CD4-positive, alpha-beta T cell treated with Interleukin-1 beta for 1 hour (primary cell): ENCODE data around the gene C12orf57.

Experiments used
- DNase-seq, 2 donors: peaks; one replicate each; pipeline ENCODE4 v3.0.0-alpha.2; 2020 to 2022

Gene C12orf57

DNA sequence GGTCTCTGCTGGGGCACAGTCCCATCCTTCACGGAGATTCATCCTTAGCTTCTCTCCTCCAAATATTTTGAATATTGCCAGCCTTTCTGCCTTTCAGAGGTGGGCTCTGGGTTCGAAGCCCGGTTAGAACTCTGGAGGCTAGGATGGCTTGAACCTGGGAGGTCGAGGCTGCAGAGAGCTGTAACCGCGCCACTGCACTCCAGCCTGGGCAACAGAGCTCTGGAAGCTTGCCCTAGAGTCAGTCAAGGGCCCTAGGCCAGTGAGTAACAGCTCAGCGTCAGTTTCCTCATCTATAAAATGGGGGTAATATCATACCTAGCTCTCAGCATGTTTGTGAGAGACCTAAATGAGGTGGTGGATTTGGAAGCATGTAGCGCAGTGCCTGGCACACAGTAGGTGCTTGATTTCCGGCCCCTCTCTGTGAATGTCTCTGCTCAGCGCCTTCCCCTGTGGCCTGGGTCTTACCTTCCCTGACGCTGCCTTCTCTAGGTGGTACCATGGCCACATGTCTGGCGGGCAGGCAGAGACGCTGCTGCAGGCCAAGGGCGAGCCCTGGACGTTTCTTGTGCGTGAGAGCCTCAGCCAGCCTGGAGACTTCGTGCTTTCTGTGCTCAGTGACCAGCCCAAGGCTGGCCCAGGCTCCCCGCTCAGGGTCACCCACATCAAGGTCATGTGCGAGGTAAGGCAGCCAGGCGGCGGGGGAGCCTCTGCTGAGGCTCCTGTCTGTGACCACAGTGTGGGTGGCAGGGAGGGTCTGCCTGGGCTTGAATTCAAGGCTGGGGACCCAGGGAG is 10.7 kb downstream of the C12orf57 start:
- DNase-seq = no peak

DNA sequence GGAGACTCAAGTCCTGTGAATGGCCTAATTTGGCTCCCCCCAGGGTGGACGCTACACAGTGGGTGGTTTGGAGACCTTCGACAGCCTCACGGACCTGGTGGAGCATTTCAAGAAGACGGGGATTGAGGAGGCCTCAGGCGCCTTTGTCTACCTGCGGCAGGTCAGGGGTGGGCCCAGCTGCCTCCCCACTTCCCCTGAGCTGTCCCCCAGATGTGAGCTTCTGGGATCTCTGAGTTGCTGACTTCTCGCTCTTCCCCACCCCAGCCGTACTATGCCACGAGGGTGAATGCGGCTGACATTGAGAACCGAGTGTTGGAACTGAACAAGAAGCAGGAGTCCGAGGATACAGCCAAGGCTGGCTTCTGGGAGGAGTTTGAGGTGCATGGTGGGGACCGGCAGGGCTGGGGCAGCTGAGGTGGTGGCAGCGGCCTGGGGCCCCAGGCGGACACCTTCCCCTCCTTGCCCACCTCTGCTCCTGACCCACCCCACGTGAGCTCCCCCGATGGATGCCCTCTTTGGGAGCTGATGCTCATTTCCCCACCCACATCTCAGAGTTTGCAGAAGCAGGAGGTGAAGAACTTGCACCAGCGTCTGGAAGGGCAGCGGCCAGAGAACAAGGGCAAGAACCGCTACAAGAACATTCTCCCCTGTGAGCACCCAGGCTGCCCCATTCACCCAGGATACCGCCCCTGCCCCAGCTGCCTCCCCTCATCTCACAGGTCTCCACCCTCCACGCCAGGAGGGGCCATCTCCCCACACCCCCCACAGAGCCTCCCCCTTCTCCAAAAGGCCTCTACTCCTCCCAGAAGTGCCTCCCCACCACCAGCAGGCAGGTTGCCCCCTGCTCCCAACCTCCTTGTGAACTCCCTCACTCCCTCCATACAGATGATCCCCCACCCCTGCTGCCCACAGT is 11.5 kb downstream of the C12orf57 start:
- no peak for DNase-seq

DNA sequence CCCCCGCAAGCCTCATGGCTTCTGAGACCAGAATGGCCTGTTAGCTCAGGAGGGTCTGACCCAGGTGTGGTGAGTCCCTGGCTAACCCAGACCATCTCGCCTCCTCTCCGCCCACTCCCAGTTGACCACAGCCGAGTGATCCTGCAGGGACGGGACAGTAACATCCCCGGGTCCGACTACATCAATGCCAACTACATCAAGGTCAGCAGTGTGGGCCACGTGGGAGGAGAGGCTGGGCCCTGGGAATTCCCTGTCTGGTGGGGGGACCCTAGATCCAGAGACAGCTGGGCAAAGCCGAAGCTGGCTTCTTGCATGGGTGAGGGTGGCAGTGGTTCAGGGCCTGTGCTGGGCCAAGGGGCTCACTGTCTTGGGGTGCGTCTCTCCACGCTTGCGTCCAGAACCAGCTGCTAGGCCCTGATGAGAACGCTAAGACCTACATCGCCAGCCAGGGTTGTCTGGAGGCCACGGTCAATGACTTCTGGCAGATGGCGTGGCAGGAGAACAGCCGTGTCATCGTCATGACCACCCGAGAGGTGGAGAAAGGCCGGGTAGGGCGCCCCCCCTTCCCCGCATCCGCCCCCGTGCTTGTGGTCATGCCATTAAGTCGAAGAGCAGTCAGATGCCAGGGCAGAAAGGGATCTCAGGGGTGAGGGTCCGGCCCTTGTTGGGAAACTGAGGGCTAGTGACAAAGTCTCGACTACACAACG is 12.4 kb downstream of the C12orf57 start:
- DNase-seq = peak in 1 of 2 donors; percentile 48

DNA sequence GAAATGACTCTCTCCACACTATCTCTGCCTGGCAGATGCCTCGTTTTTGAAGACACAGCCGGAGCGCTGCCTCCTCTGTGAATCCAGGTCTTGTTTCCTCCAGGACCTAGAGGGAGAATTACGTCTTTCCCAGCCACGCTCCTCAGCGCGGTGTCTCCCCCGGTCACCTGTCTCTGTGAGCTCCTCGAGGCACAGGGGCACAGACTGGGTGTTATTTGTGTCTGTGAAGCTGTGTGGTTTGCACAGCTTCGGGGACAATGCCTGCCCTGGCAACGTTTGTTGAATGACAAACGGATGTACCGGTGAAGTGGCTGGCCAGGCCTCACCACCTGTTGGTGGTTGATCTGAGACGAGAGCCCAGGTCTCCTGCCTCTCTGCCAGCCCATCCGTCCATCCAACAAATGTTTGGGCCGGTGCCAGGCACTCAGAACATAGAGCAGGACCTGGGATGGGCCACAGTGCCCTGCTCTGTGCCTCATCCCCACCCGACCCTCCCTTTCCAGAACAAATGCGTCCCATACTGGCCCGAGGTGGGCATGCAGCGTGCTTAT is 13.4 kb downstream of the C12orf57 start:
- peak in 1 of 2 donors; percentile 68 for DNase-seq

DNA sequence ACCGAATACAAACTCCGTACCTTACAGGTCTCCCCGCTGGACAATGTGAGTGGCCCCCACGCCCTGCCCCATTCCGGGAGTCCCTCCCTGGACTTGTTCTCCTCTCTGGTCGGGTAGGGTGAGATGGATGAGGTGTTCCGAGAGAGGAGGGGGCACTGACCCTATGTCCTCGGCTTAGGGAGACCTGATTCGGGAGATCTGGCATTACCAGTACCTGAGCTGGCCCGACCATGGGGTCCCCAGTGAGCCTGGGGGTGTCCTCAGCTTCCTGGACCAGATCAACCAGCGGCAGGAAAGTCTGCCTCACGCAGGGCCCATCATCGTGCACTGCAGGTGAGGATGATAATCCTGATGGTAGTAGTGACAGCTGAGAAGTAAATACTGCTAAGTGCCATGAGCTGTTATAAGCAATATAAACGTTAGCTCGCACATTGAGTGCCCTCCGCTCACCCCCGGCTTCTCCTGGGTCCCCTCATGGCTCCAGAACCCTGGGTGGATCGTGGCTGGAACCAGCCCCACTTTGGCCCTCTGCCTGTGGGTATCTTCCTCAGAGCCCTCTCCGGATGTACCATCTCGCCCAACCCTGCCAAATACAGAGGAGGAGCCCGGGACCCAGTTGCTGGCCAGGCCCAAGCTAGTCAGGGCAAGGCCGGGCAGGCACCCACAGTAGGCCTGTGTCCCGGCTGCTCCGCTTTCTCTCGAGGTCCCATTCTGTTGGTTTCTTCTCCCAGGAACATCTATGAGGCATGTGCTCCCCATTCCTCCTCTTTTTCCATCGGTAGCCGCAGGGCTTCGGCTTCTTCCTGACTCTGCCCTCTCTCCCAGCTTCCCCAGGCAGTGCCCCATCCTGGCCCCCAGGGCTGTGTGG is 14.2 kb downstream of the C12orf57 start:
- no peak for DNase-seq

DNA sequence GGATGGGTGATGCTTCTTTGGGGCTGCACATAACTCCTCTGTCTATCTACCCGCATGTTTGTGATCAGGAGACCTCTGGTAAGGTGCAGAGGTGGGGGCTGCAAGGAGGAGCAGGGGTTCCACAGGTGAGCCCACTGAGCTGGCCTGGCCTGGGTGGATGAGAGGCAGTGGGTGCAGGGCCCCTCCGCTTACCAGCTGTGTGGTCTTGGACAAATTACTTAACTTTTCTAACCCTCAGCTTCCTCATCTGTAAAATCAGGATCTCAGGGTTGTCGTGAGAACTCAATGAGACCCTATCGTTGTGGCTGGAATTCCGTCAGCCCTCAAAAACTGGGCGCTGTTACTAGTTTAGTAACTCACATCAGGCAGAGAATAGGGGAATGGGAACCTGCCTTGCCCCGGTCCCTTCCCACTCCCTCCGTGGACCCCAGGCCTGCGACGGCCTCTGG is 14.8 kb downstream of the C12orf57 start:
- DNase-seq = no peak

DNA sequence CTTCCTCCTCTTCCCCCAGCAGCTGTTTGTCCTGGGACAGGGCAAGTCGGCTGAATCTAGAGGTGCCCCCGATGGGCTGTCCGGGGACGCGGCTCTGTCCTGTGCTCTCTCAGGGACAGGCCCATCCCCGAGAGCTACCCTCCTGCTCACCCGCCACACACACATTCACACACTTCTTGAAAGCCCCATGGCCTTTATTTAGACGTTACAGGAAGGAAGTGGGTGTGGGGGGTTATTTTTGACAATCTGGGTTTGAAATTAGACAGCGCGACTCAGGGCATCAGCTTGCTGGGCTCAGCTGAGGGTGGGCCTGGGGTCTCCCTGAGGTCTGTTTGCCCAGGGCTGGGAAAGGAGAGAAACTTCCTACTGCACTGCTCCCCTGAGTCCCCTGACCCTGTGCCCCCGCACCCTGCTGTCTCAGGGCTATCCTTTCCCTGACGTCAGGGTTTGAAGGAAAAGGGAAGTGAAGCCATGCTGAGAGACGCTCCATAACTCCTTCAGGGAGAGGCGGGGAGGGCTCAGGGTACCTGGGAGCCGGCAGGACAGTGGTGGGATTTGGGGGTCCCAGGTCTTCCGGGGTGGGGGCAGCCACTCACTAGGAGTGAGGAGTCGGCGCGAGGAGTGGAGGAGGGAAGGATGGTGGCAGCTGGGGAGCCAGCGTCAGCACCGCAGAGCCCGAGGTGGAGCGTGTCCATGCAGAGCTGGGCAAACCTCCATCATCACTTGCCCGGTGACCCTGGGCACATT is 15.4 kb downstream of the C12orf57 start:
- peak; percentile 85 to 88 for DNase-seq

DNA sequence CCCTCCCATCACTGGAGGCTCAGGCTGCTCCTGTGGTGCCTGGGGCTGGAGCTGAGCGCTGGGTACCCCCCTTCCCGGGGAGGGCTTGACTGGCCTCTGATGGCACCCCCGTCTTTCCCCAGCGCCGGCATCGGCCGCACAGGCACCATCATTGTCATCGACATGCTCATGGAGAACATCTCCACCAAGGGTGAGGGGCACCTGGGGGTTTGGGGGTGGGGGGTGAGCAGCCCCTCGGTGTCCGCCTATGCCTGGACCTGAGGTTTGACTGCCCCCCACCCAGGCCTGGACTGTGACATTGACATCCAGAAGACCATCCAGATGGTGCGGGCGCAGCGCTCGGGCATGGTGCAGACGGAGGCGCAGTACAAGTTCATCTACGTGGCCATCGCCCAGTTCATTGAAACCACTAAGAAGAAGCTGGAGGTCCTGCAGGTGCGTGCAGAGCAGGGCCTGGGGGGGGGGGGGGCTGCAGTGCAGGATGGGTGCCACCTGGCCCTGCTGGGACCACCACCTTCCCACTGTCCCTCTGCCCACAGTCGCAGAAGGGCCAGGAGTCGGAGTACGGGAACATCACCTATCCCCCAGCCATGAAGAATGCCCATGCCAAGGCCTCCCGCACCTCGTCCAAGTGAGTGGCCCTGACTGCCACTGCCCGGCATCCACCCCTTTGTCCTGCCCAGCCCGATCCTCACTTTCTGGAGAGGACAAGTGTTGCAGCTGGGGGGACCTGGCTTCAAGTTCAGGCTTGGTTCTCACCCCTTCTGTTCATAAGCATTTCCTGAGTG is 16.2 kb downstream of the C12orf57 start:
- no peak for DNase-seq

DNA sequence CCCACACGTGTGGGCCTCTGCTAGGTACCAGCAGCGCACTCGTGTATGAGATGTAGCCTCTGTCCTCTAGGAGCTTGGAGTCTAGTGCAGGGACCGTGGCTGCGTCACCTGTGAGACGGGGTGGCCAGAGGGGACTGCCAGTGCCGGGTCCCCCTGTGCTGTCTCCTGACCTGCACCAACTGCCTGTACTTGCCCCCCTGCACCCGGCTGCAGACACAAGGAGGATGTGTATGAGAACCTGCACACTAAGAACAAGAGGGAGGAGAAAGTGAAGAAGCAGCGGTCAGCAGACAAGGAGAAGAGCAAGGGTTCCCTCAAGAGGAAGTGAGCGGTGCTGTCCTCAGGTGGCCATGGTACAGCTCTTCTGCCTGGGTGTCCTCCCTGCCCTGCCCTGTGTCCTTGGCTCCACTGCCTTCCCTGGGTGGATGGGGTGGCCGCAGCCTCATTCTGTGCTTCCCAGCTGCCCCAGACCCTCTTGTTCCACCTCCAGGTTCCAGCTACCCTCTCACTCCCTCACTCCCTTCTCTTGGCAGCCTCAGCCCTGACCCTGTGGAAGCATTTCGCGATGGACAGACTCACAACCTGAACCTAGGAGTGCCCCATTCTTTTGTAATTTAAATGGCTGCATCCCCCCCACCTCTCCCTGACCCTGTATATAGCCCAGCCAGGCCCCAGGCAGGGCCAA is 16.9 kb downstream of the C12orf57 start:
- DNase-seq = peak; percentile 51 to 57

DNA sequence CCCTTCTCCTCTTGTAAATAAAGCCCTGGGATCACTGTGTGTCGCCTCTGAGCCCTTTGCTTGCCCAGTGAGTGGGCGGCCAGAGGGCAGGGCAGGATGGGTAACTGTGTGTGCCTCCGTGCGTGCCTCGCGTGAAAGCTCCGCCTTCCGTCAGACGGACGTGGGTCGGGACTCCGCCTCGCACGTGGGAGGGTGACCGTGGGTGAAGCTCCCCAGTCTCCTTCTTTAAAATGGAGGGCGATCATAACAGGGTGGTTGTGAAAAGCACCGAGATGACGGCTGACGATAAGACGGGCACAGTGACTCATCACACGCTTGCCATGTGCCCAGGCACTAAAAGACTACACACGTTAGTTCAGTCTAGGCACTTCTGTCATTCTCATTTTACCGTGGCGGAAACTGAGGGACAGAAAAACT is 17.5 kb downstream of the C12orf57 start:
- DNase-seq = peak; percentile 92 to 93

DNA sequence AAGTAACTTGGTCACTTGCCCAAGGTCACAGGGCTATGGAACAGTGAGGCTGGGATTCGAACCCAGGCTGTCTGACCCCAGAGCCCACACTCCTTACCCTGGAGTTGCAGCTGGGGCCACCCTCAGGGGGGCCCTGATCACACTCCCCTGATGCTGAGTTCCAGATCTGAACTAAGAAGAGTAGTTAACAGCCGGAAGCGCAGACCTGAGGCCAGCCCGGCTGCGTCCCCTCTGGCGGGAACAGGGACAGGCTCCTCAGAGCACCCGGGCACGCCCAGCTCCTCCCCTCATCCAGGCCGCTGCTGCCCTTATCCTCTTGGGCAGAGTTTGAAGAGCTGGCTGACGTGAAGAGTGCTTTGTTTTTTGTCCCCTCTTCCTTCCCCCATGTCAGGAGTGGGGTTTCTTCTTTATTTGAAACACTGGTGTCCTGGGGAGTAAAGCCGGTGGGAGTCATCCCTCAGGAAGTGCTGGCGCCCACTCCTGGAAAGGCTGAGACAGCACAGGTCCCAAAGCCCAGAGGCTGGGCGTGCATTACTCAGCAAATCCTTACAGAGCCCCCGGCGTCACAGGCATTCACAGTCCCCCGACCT is 18.0 kb downstream of the C12orf57 start:
- peak in 1 of 2 donors; percentile 57 for DNase-seq

DNA sequence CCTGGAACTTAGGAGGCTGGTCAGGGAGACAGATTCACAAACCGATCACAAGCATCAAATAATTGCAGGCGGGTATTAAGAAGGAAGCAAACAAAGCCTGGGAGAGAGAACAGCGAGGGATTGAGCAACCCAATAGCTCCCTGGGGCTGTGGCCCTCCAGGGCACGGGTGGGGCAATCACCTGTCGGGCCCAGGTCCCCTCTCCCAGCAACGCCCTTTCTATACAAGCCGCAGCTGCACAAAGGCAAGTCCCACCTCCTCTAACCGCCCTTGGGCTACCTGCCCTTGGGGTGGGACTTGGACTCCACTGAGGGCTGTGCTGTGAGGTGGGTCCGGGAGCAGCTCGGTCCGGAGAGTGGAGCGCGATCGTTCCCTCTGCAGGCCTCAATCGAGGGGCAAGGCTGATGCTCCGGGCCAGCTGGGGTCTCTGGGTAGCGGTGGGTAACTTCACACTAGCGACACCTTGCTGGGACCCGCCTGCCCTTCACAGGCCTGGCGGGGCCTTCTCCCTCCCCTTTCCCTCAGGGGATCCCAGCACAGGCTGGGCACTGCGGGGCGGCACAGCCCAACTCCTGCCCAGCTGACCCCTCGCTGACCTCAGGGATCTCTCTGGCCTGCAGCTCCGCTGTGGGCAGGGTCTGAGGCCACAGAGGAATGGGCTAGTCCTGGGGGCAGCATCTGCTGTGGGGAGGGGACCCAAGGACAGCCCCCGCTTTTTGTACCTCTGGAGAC is 18.6 kb downstream of the C12orf57 start:
- DNase-seq = no peak

DNA sequence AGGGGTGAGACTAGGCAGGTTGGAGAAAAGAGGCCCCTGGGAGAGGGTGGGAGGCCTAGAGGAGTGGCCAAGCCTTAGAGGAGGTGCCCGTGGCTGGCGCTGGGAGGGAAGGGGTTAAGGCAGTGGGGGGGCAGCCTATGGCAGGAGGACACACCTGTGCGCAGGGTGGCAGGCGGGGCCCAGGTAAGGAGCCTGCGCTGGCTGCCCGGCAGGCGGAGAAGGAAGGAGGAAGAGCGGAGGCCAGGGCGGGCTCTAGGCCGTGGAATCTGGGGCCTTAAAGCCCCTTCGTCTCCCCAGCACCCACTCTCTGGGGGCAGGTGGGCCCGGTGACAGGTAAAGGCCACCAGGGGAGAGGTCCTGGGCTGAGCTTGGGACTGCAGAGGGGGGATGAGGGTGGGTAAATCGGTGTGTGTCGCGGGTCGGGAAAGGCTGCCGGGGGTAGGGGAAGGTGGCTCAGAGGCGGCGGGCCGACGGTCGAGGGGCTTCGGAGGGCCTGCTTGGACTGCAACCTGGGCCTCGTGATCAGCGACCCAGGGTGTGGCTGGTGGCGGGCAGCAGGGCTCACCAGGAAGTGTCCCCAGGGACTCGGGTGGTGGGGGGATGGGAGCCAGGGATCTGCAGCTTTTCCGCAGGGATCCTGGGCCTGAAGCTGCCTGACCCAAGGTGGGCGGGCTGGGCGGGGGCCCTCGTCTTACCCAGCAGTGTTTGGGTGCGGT is 19.4 kb downstream of the C12orf57 start:
- no peak for DNase-seq

DNA sequence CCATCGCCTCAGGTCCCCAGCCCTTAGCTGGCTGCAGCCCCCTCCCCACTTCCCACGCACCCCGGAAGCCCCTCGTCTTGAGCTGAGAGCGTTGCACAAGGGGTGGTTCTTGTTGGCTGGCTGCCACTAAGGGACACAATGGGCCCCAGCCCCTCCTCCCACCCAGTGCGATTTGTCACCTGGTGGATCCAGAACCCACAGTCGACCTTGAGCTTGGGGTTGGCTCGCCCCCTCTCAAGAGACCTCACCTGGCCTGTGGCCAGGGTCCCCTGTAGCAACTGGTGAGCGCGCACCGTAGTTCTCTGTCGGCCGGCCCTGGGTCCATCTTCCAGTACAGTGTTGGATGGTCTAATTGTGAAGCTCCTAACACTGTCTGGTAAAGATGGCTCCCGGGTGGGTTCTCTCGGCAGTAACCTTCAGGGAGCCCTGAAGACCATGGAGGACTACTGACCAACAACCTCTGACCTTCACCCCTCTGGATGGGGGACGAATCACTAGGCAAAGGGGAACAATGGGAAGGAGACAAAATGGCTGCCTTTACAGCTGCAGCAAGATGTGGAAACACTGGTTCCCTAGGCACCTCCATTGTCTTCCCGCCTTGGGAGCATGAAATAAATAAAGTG is 20.1 kb downstream of the C12orf57 start:
- DNase-seq = no peak

DNA sequence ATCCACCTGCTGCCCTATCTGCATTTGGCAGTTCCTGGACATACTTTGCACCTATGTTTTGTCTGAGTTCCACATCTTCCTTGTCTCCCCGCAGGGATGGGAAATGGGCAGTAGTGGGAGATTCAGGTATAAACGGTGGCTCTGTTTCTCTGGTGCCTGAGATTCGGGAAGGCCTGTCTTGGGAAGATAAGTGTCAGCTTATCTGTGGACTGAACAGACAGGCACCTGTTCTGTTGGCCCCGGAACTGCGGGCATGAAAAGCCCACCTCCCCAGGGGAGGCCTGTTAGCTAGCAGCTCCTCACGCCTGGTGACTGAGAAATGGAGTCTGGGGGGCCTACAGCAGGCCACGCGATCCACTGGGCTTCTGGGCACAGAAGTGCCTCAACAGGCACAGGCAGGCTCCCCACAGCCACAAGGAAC is 20.8 kb downstream of the C12orf57 start:
- no peak for DNase-seq

DNA sequence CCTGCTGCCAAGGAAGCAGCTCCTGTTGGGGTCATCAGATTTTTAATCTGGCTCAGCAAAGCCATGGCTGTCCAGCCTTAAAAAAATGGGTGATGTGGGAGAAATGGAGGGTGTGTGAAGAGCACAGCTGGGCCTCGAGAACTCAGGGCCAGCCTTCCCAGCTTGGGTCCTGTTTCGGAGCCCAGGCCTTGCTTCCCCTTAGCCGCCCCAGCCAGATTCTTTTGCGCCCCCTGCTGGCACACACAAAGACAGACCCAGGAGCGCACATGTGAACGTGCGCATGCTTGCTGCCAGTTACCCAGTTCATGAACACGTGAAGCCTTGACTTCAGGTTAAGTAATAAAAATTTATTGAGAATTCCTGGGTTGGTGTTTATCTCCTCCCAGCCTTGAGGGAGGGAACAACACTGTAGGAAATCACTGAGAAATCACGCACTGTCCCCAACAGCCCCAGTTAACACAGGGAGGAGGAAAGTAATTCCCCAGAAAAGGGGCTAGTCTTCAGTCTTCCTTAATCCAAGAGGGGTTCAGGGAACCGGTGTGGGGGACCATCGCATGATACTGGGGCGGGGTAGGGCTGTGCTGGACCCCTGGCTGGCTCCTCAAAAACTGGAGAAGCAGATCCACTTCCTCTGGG is 21.3 kb downstream of the C12orf57 start:
- peak; percentile 91 to 92 for DNase-seq

DNA sequence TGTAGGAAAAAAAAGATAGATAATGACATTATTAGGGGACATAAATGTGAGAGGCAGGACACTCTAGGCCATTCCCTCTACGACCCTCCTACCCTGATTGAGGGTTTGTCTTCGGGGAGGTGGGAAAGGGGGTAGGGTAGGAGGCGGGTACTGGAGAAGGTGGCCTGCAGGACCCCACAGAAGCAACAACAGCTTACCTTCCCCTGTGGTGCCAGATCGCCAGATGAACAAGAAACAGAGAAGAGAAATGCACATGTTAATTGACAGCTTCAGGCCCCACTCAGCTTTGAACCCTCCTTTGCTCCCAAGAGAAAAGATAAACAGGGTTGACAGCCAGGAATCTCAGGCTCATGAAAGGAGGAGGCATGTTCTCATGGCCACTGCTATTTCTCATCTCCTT is 21.9 kb downstream of the C12orf57 start:
- no peak for DNase-seq
